GM06990 (cell line): ENCODE results near the gene KDM6B.

ENCODE experiments used
- DNase-seq: peaks from one replicate; pipeline ENCODE4 v3.0.0-alpha.2; 2011; ENCODE audit not compliant: insufficient read length; ENCODE audit errors: extremely low read depth
- H3K27me3 ChIP-seq: replicated peaks from 2 replicates; pipeline ENCODE4 v1.6.0; 2011; ENCODE audit warnings: low read length; ENCODE audit not compliant: control insufficient read depth, insufficient read depth
- H3K36me3 ChIP-seq: 2 replicates; pipeline ENCODE4 v1.5.1; 2011; ENCODE audit warnings: low read length; ENCODE audit not compliant: control insufficient read depth, insufficient read depth
- H3K4me3 ChIP-seq: replicated peaks from 2 replicates; pipeline ENCODE4 v1.5.1; 2011; ENCODE audit warnings: low read depth, mild to moderate bottlenecking, control low read depth, low read length
- CTCF ChIP-seq: IDR thresholded peaks from 2 replicates; pipeline ENCODE4 v1.5.1; 2011; ENCODE audit warnings: low read length, control low read depth, mild to moderate bottlenecking, inconsistent platforms; ENCODE audit not compliant: insufficient read depth, poor library complexity, severe bottlenecking

KDM6B gene

GRCh38 chr17:7833011-7833794, 814 bp upstream of the KDM6B start:
- TF ChIP-seq CTCF = no peak
- H3K27me3 ChIP-seq = peaks cover 2% of the 10 kb centered on the region
- no peak for DNase-seq
- no peaks in the 10 kb centered on the region for H3K36me3 ChIP-seq
- peak overlapping the region; percentile 81; the same call in 1 of the 2 replicates for H3K4me3 ChIP-seq

GRCh38 chr17:7834542-7834956, 532 bp downstream of the KDM6B start:
- H3K27me3 ChIP-seq = peaks cover 2% of the 10 kb centered on the region
- H3K36me3 ChIP-seq = no peaks in the 10 kb centered on the region
- H3K4me3 ChIP-seq = peak overlapping the region; percentile 81
- TF ChIP-seq CTCF = no peak
- DNase-seq = peak; percentile 64

- DNase-seq = peak; percentile 95
- peaks cover 2% of the 10 kb centered on the region for H3K27me3 ChIP-seq
These were observed 1.2 kb downstream of the KDM6B start for GRCh38 chr17:7834957-7835813.

GRCh38 chr17:7835814-7836595, 2.0 kb downstream of the KDM6B start:
- Histone ChIP-seq H3K4me3 (peak overlapping the region; percentile 81), H3K27me3 (no peaks in the 10 kb centered on the region; the same call in 1 of the 2 replicates), H3K36me3 (no peaks in the 10 kb centered on the region; the same call in 1 of the 2 replicates)
- no peak for DNase-seq
- TF ChIP-seq CTCF = no peak

More at GRCh38 chr17:7834957-7835813, 1.2 kb downstream of the KDM6B start:
- H3K36me3 ChIP-seq = no peaks in the 10 kb centered on the region
- H3K4me3 ChIP-seq = peak overlapping the region; percentile 81
- TF ChIP-seq CTCF = peak; percentile 90

- Histone ChIP-seq H3K36me3 (no peaks in the 10 kb centered on the region; the same call in 1 of the 2 replicates), H3K27me3 (no peaks in the 10 kb centered on the region), H3K4me3 (peak overlapping the region; percentile 81)
- DNase-seq = peak; percentile 77
- TF ChIP-seq CTCF = no peak
These were observed 2.8 kb downstream of the KDM6B start for GRCh38 chr17:7836596-7837407.
